B cell (primary cell): ENCODE data around the gene RAP1GAP2. TPM values are rescaled to one million over a fixed set of nuclear protein-coding genes. Genes with fewer than 3 reads are reported as not detected.

Experiments
- ATAC-seq: fragments of 200-7000 bp; cut with Tn5 transposase; one replicate; pipeline ENCODE4 v1.10.0; 2021; ENCODE audit warnings: low read depth, mild to moderate bottlenecking, moderate number of reproducible peaks, moderate library complexity
- CTCF ChIA-PET: fragments of 350-600 bp; sonication (Branson Sonifier 250); formaldehyde crosslinking; loops from one replicate; lab custom pipeline; 2021; ENCODE audit warnings: antibody characterized with exemption, inconsistent platforms; lab: Charles Lee
- POLR2A ChIA-PET: fragments of 350-600 bp; sonication (Branson Sonifier 250); formaldehyde crosslinking; loops from one replicate; lab custom pipeline; 2021; ENCODE audit warnings: antibody characterized with exemption; lab: Charles Lee
- DNase-seq: peaks from one replicate; pipeline ENCODE4 v3.0.0; 2013
- H2AFZ ChIP-seq: 2 replicates; pipeline ENCODE4 v1.6.1; 2012; ENCODE audit warnings: mild to moderate bottlenecking, low read depth, low read length; ENCODE audit not compliant: insufficient read depth, poor library complexity, severe bottlenecking
- H3K27ac ChIP-seq, 2 donors: 1 replicate in 1 of 2; 2 replicates in 1 of 2; pipeline ENCODE4 v1.5.1; 2012 to 2013; ENCODE audit warnings: low read length in 2 of 2, mild to moderate bottlenecking in 2 of 2, moderate library complexity in 1 of 2
- H3K27me3 ChIP-seq, 4 experiments: fragments of 200-600 bp in 1 of 4; sonication (generic) in 1 of 4; replicated peaks in 1 of 4; 1 replicate in 2 of 4; 2 replicates in 2 of 4; pipeline versions ENCODE4 v1.6.1 to v1.7.0; 2013 to 2016; ENCODE audit warnings: low read length in 3 of 4, mild to moderate bottlenecking in 2 of 4, mixed read lengths in 1 of 4, moderate library complexity in 1 of 4; ENCODE audit not compliant: insufficient read depth in 4 of 4, control insufficient read depth in 3 of 4; ENCODE audit errors: control extremely low read depth in 1 of 4
- H3K36me3 ChIP-seq, 2 experiments: replicated peaks in 1 of 2; 1 replicate in 1 of 2; 2 replicates in 1 of 2; pipeline versions ENCODE4 v1.6.1 to v1.7.1; 2013; ENCODE audit warnings: low read length in 1 of 2; ENCODE audit not compliant: insufficient read depth in 2 of 2, control insufficient read depth in 1 of 2; ENCODE audit errors: control extremely low read depth in 1 of 2, extremely low read depth in 1 of 2
- H3K4me1 ChIP-seq, 2 donors: fragments of 200-600 bp in 1 of 2; sonication (generic) in 1 of 2; 1 replicate in 1 of 2; 2 replicates in 1 of 2; pipeline versions ENCODE4 v1.5.1 to v1.6.1; 2013 to 2017; ENCODE audit warnings: low read length in 2 of 2; ENCODE audit not compliant: control insufficient read depth in 2 of 2, insufficient read depth in 2 of 2
- H3K4me2 ChIP-seq: replicated peaks from 2 replicates; pipeline ENCODE3; 2012; ENCODE audit warnings: mild to moderate bottlenecking, low read depth, low read length; ENCODE audit not compliant: poor library complexity, severe bottlenecking
- H3K4me3 ChIP-seq, 5 experiments: fragments of 200-600 bp in 1 of 5; sonication (generic) in 1 of 5; 1 replicate in 3 of 5; 2 replicates in 2 of 5; pipeline versions ENCODE4 v1.5.1 to v1.7.0; 2011 to 2016; ENCODE audit warnings: low read length in 4 of 5, mild to moderate bottlenecking in 4 of 5, low read depth in 2 of 5, control low read depth in 1 of 5, moderate library complexity in 1 of 5; ENCODE audit not compliant: insufficient read depth in 1 of 5; ENCODE audit errors: control extremely low read depth in 1 of 5, extremely low read depth in 1 of 5
- H3K79me2 ChIP-seq: fragments of 200-600 bp; sonication (generic); one replicate; pipeline ENCODE4 v1.6.0; 2016; ENCODE audit warnings: low read length; ENCODE audit not compliant: control insufficient read depth, insufficient read depth
- H3K9ac ChIP-seq: fragments of 200-600 bp; sonication (generic); 2 replicates; pipeline ENCODE4 v1.6.1; 2017; ENCODE audit warnings: mild to moderate bottlenecking, low read length, moderate library complexity
- H3K9me3 ChIP-seq, 3 donors: one replicate each; pipeline versions ENCODE4 v1.6.1 to v1.7.1; 2013; ENCODE audit warnings: low read length in 2 of 3; ENCODE audit not compliant: control insufficient read depth in 2 of 3, insufficient read depth in 1 of 3; ENCODE audit errors: control extremely low read depth in 1 of 3
- H4K20me1 ChIP-seq: 2 replicates; pipeline ENCODE4 v1.6.0; 2012; ENCODE audit warnings: mild to moderate bottlenecking, low read length; ENCODE audit not compliant: insufficient read depth, control insufficient read depth, poor library complexity, severe bottlenecking
- H3K27ac Mint-ChIP-seq: one replicate; pipeline ENCODE4 v1.8.0; 2021; ENCODE audit warnings: mixed read lengths
- H3K27me3 Mint-ChIP-seq: one replicate; pipeline ENCODE4 v1.8.0; 2021; ENCODE audit warnings: mixed read lengths
- H3K4me1 Mint-ChIP-seq: one replicate; pipeline ENCODE4 v1.8.0; 2021; ENCODE audit warnings: mixed read lengths
- H3K4me3 Mint-ChIP-seq: one replicate; pipeline ENCODE4 v1.8.0; 2021; ENCODE audit warnings: mixed read lengths
- H3K9me3 Mint-ChIP-seq: one replicate; pipeline ENCODE4 v1.8.0; 2022; ENCODE audit warnings: mixed read lengths; ENCODE audit not compliant: insufficient read depth
- CTCF ChIP-seq: fragments of 200-600 bp; IDR thresholded peaks from one replicate; pipeline ENCODE4 v1.8.0; 2022; ENCODE audit warnings: antibody characterized with exemption, mild to moderate bottlenecking
- EZH2 ChIP-seq: IDR thresholded peaks from 2 replicates; pipeline ENCODE4 v1.6.1; 2012; ENCODE audit warnings: borderline replicate concordance, low read depth, mild to moderate bottlenecking, moderate library complexity, low read length; ENCODE audit not compliant: insufficient read depth, poor library complexity, severe bottlenecking
- WGBS: methylation state at CpG from one replicate; pipeline ENCODE4 v1.1.5; 2013; ENCODE audit warnings: missing lambda C conversion rate; ENCODE audit not compliant: insufficient coverage; 5-methylcytosine and 5-hydroxymethylcytosine counted together
- intact Hi-C: fragments of 100-400 bp; cut with micrococcal nuclease; formaldehyde crosslinking; loops from one replicate; pipeline ENCODE4 v1.10.0; 2022
- polyA plus RNA-seq: library from polyadenylated mRNA; depleted of rRNA; stranded (reverse); fragments of >200 nt; gene quantifications from 2 replicates; pipeline ENCODE4 v1.2.3, GENCODE V29; 2012
- total RNA-seq, 2 donors: library from RNA; stranded (reverse); fragments of 120-200 nt in 1 of 2; gene quantifications; 1 replicate in 1 of 2; 2 replicates in 1 of 2; pipeline versions ENCODE4 v1.2.3 to v1.2.4, GENCODE V29; 2013 to 2022

RAP1GAP2 gene
- total and polyA plus RNA-seq, 2 donors (not counting 1 experiment from before 2014, with no cell fraction given), result 14.9 to 16.4 TPM

GRCh38 chr17:3035256-3035967 is 239.2 kb downstream of the RAP1GAP2 start:
- Mint-ChIP-seq H3K9me3 (no peaks in the 10 kb centered on the region), H3K4me3 (no peak overlapping the region), H3K4me1 (peaks cover 12% of the 10 kb centered on the region), H3K27ac (no peak overlapping the region), H3K27me3 (peaks cover 8% of the 10 kb centered on the region)
- ChIA-PET POLR2A (no interaction called here), CTCF (interaction anchor here (0.6 to 1.5 kb wide), 3 partner anchors 13 to 813 kb away, joined by 3 to 7 read pairs (median 3); no protein-coding TSS in a partner anchor)
- Histone ChIP-seq H3K27me3 (peaks cover 0 to 3% (median 0%) of the 10 kb centered on the region in 4 experiments), H3K79me2 (no peaks in the 10 kb centered on the region), H3K4me2 (no peak overlapping the region), H3K9me3 (no peaks in the 10 kb centered on the region), H3K4me1 (peaks cover 6 to 9% of the 10 kb centered on the region in 2 donors), H2AFZ (no peak overlapping the region), H3K4me3 (no peak overlapping the region), H4K20me1 (no peaks in the 10 kb centered on the region), H3K9ac (no peak overlapping the region), H3K36me3 (peaks cover 0 to 5% of the 10 kb centered on the region in 2 experiments), H3K27ac (no peak overlapping the region)
- ATAC-seq, result no peak
- intact Hi-C loops, result no loop called here
- TF ChIP-seq CTCF, result no peak
- no peak for TF ChIP-seq EZH2
- 85% methylated on average over 10 of the region's 13 CpGs for WGBS
- DNase-seq, result no peak

GRCh38 chr17:3035968-3036280 is 239.7 kb downstream of the RAP1GAP2 start:
- no peak overlapping the region for H3K9ac ChIP-seq
- H3K79me2 ChIP-seq, result no peaks in the 10 kb centered on the region
- Mint-ChIP-seq H3K4me1 (peaks cover 12% of the 10 kb centered on the region), H3K27ac (no peak overlapping the region), H3K4me3 (no peak overlapping the region), H3K27me3 (peaks cover 8% of the 10 kb centered on the region), H3K9me3 (no peaks in the 10 kb centered on the region)
- WGBS, result 91% methylated on average over 6 of the region's 7 CpGs
- no peak overlapping the region for H2AFZ ChIP-seq
- H3K27ac ChIP-seq, result no peak overlapping the region
- H4K20me1 ChIP-seq, result no peaks in the 10 kb centered on the region
- no peak overlapping the region for H3K4me2 ChIP-seq
- peaks cover 6 to 9% of the 10 kb centered on the region in 2 donors for H3K4me1 ChIP-seq
- no peak for DNase-seq
- H3K9me3 ChIP-seq, result no peaks in the 10 kb centered on the region
- ChIA-PET CTCF (interaction anchor here (0.6 to 1.5 kb wide), 2 partner anchors 23 to 813 kb away, joined by 3 to 7 read pairs; no protein-coding TSS in a partner anchor), POLR2A (no interaction called here)
- H3K4me3 ChIP-seq, result no peak overlapping the region
- TF ChIP-seq CTCF (no peak), EZH2 (no peak)
- no peak for ATAC-seq
- H3K36me3 ChIP-seq, result peaks cover 0 to under 1% of the 10 kb centered on the region in 2 experiments
- peaks cover 0 to 6% (median 0%) of the 10 kb centered on the region in 4 experiments for H3K27me3 ChIP-seq
- intact Hi-C loops, result no loop called here
